MV-4-11 (cell line): ENCODE data around the gene HOXA6.

Experiments
- DNase-seq: peaks from one replicate; lab custom pipeline; 2025; lab: John Stamatoyannopoulos, UW

The HOXA6 gene

DNA sequence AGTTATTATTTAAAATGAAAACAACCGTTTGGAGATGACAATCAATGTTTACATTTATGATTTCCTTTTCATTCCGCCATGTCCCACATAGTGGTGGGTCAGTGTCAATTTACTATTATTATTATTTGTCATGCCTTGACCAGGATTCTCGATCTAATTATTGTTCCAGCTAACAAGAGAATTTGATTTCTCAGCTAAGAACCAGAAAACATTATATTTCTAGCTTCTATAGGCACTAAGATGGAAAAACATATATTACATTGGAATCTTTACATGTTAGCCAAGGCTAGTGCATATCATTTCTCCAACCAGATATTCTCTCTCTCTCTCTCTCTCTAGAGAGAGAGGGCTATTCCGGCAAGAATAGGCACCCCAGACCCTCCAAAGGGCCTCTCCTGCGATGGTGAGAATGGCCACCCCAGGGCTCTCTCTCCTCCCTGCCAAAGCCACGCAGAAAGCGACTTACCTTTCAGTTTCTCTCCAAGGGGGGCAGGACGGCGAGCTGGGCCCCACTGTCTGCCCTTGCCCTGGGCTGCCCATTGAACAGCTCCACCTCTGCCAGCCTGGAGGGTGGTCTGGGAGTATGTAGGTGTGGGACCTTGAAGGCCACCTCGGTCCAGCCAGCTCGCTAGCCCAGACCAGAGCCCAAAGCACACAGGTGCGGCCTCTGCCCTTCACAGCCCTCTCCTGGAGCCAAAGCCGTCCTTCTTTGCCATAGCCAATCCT, 2.4 kb upstream of the HOXA6 start:
- no peak for DNase-seq

DNA sequence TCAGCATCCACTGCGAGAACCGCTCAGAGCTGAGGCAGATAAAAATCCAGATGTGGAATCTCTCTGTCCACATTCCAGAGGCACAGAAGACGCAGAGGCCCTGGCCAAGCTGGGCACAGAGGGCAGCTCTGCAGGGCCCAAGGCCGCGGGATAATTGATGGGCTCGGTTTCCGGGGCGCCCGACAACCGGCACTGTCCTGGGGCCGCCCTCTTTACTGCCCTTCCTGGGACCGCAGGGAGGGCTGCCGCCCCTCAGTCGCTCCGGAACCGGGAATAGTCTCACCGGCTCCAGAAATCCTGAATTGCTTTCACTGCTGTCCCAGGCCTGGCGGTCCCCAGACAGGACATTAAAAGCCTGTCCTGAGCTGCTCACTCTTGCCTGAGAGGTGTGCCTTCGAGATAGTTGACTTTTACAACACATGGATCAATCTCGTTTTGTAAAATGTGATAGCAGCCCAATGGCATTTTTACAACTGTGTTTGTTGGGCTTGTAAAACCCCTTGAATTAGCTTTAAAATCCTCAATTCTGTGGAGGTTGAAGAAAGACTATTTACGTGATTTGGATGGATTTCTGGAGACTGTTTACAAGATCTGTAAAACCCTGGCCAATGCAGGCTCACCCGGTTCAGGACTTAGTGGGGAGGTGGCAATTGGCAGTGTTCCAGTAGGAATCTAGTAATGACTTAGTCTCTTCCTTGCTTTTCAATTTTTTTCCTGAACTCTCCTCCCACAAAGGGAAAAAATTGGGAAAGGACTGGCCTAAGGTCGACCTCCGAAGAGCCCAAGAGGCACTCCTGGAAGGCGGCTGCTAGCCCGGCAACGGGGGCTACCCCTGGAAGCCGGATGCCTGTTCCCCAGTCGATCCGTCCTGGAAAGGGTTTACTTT, 1.4 kb upstream of the HOXA6 start:
- no peak for DNase-seq

DNA sequence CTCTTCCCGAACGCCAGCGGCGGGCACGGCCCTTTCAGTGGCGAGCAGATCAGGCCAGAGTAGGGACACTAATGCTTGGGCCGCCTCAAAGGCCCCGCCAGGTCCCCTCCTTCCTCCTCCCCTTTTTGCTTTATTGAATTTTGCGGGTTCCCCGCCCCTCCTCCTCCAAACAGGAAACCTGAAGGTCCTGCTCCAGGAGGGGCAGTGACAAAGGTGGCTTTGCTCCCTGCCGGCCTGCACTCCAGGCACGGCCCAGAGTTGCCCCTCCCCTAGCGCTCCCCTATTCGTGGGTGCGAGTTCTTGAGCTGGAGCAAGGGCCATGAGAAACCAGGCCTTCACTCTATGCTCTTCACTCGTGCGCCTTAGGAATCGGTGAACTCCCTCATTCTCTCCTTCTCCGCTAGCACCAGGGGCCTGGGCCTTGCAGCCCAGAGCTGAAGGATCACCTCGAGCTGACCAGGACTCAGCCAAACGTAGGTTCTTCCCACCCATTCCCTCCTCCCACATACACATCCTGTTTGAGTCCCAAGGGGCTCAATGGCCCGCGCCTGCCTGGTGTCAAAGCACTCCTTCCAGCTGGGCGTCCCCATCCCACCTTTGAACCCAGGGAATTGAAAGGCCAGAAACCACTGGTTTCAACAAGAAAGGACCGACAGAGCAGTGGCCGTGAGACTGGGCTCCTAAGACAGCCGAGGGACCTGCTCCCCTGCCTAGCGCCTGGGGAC, 619 bp upstream of the HOXA6 start:
- no peak for DNase-seq

DNA sequence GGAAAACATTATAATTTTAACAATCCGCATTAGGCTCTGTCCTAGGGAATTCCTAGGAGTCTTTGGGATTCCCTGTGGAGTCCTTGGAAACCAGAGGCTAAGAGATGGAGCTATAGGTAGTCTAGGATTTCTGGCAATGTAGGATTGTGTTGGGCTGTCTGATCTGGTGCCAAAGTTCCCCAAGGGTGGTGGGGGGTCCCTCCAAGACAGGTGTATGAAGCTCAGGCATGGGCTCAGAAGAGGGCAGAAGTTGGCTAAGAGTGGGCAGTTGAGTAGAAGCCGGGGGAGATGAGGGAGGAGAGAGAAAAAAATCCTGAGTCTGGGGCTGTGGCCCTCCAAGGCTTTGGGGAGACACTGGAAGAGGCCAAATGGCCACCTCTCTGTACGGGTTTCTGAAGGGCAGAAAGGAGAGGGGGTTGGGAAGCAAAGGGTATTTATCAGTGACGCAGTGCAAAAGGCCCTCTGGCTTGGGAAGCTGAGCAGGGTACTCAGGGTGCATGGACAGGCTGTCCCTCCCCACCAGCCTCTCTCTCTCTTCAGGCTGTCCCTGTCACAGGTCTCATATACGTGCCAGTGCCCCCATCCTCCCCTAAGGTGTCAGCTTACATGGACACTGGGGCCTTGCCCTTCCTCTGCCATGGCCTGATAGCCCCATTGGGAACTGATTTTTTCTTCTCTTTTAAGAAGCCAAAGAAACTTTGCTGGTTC, 929 bp downstream of the HOXA6 start:
- DNase-seq = no peak

DNA sequence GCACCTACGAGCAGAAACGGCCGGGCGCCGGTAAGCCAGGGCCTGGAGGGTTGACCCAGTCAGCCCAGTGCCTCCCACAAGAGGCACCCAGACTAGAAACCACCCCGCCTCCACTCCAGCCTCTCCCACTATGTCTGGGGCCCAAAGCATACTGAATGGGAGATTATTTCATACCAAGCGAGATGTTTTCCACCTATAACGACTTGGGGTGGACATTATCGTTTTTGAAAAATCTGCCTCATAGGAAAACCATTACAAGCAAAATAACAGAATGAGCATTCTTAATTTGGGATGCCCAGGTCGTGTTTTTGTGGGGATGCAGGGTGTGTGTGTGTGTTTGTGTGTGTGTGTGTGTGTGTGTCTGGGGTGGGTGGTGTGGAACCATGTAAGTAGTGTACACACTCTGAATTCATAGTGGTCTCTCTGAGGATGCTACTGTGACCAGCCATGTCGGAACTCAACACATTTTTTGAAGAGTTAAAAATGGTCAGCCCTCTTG, 1.6 kb downstream of the HOXA6 start:
- no peak for DNase-seq

DNA sequence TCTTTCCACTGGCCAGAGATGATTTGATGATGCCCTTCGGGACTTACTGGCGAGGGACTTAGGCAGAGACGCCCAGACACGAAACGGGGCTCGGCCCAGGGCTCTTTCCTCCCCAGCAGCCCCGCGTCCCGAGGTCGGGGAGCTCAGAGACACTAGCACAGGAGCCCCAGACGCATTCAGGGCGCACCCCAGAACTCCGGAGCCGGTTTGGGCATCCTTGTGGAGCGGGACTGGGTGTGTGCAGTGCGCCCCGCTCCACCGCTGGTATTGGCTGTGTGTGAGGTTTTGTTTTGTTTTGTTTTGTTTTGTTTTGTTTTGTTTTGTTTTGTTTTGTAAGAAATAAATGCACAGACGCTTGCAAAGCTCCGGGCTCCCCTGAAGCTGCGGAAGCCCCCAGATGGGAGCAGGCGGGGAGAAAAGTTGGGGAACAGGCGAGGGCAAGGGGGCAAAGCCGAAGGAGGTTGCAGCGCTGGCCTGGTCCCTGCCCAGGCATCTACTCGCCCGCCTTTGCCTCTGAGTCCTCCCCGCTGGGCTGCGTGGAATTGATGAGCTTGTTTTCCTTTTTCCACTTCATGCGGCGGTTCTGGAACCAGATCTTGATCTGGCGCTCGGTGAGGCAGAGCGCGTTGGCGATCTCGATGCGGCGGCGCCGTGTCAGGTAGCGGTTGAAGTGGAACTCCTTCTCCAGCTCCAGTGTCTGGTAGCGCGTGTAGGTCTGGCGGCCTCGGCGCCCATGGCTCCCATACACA, 2.2 kb downstream of the HOXA6 start:
- DNase-seq = no peak

DNA sequence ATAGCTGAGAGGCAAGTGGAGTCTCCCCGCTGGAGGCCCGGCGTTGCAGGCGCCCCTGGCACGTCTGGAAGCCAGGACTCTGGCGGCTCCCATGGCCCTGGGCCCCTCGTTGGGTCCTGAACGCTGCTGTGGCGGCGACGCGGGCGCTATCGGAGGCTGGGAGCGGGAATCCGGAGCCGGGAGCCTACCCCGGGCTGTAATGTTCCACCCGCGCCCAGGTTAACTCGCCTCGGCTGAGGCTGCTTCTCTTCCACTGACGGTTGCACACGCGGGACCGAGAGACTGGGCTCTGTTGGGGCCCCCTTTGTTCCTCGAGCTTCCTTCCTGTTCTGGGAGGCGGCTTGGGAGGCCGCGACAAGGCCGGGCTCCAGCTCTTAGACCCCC, 2.8 kb downstream of the HOXA6 start:
- no peak for DNase-seq

DNA sequence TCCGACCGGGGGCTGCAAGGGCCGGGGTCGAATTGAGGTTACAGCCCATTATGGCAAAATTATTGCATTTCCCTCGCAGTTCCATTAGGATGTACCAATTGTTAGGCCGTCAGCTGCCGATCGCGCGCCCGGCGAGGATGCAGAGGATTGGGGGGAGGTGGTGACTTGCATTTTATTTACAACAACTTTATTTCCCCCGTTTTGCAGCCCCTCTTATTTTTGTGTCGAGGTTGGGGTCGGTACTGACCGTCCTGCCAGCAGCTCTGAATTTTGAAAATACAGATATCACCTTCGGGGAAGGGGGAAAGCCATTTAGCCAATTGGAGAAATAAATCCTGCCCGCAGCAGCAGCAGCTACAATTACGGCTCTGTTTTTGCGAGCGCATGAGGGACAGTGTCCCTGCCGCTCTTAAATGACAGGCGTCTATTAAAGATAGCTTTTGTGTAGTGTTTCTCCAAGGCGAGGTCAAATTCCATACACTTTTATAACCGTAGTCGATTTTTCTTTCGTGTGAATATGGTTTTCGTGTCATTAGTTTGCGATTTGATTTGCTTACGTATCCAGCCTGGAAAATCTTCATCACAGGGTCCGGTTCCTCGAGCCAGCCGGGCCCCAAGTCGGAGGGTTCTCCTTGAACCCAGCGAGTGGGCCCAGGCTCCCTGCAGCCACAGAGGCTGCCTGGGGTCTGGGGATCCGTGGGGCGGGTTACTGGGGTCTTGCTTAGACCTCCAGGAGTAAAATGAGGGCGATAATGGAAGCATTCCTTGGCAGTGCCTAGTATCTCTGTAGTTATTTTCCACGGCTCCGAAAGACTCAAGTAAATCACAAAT, 3.4 kb downstream of the HOXA6 start:
- DNase-seq = no peak

DNA sequence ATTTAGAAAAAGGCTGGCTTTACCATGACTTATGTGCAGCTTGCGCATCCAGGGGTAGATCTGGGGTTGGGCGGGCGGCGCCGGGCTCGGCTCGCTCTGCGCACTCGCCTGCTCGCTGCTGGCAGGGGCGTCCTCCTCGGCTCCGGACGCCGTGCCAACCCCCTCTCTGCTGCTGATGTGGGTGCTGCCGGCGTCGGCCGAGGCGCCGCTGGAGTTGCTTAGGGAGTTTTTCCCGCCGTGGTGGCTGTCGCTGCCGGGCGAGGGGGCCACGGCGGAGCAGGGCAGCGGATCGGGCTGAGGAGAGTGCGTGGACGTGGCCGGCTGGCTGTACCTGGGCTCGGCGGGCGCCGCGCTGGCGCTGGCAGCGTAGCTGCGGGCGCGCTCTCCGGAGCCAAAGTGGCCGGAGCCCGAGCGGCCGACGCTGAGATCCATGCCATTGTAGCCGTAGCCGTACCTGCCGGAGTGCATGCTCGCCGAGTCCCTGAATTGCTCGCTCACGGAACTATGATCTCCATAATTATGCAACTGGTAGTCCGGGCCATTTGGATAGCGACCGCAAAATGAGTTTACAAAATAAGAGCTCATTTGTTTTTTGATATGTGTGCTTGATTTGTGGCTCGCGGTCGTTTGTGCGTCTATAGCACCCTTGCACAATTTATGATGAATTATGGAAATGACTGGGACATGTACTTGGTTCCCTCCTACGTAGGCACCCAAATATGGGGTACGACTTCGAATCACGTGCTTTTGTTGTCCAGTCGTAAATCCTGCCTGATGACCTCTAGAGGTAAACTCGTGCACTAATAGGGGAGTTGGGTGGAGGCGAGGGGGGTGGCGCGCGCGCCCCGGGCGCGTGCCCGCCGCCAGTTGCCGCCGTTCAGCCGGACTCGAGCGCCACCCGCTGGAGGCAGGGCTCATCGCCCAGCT, 4.3 kb downstream of the HOXA6 start, which contains the start of gene HOXA5:
Gene HOXA5 (minus strand): TSS at position 659 of the 927 bp plus-strand sequence. CDS start 74 bp downstream, at position 585.
- DNase-seq = peak; percentile 75

DNA sequence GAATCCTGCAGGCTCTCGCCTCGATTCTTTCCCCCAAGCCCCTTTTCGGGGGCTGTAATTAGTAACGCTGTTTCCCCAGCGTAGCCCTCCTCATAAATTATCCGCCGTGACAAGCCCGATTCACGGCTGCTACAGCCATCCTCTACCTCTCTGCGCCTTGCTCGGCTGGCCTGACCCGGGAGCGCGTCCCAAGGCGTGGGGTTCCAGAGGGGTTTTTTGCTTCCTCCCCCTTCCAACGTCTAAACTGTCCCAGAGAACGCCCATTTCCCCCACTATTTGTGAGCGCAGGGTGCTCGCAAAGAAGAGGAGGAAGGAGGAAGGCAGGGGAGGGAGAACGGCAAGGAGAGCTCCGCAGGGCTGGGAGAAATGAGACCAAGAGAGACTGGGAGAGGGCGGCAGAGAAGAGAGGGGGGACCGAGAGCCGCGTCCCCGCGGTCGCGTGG, 5.0 kb downstream of the HOXA6 start:
- DNase-seq = no peak

DNA sequence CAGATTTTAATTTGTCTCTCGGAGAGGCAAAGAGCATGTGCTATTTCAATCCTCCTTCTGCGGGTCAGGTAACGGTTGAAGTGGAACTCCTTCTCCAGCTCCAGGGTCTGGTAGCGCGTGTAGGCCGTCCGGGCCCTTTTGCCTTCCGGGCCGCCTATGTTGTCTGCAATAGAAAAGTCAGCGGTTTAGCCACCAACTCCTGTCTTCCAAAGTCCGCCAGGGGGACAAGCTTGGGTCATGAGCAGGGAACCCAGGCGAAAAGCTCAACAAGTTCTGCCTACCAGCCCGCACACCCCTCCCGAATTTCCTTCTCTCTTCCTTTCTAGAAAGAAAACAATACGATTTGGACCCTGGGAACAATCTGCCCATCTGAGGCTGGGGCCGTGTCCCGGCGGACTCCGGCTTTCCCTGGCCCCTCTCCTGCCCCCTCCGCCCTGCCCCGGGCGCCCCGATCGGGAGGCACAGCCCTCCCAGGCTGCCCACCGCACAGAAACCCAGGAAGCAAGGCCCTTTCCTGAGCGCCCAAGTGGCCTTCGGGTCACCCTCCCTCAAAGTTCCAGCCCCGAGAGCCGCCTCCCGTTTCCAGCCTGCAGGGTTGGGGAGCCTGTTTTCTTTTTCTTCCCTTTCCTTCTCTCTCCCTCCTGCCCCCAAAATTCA, 5.5 kb downstream of the HOXA6 start:
- no peak for DNase-seq

DNA sequence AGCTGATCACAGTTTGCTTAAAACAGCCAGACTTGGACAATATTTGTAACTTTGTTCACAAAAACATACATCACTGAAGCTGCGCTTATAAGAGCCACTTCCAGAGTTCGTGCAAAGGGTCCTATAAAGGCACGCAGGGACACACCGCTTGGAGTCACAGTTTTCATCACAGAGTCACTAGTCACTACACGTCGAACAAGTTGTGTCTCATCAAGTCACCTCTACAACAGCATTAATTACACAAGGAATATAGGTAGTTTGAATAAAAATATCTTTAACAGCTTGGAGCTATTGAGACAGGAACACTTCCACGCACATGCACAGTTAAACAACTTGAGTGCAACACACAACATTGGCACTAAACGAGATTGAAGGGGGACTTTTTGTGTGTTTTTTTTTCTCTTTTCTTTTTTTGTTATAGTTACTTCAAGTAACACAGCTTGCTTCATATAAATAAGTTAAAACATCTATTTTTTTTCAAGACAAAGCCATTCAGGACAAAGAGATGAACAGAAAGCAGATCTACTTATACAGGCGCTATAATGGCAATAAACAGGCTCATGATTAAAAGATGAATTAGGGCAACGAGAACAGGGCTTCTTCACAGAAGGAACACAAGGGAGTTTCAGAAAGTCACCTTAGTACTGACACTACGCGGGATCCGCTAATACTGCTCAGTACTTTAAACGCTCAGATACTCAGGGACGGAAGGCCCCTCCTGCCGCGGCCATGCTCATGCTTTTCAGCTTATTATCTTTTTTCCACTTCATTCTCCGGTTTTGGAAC, 6.2 kb downstream of the HOXA6 start:
- DNase-seq = no peak

DNA sequence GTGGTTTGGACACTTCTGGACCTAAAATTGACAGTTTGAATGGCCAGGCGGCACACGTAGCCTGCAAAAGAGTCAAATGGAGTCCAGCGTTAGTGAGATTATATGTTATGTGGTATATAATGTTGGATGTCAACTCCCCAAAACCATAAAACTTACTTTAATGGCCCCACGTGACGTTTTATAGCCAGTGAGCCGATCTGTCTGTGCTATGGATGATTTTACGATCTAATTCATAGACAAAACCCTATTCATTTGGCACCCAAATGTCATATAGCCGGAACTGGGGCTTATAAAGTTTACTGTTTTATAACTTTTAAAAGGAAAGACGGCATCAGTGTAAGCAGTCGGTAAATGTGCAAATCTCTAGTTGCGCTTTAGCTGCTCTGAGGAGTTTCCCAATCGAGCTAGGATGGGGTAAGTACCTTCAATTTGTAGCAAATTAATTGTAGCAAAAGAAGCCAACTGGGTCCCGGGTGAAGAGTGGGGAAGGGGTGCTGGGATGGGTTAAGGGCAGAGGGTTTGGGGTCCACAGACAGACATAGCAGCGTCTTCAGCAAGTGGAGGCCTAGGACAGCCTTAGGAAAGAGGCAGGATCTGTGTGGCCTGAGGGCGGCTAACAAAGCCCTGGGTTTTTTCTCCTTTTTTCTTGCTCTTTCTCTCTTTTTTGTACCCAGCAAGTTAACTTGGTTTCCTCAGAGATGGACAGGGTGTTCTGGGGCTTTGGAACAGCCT, 7.3 kb downstream of the HOXA6 start:
- no peak for DNase-seq

DNA sequence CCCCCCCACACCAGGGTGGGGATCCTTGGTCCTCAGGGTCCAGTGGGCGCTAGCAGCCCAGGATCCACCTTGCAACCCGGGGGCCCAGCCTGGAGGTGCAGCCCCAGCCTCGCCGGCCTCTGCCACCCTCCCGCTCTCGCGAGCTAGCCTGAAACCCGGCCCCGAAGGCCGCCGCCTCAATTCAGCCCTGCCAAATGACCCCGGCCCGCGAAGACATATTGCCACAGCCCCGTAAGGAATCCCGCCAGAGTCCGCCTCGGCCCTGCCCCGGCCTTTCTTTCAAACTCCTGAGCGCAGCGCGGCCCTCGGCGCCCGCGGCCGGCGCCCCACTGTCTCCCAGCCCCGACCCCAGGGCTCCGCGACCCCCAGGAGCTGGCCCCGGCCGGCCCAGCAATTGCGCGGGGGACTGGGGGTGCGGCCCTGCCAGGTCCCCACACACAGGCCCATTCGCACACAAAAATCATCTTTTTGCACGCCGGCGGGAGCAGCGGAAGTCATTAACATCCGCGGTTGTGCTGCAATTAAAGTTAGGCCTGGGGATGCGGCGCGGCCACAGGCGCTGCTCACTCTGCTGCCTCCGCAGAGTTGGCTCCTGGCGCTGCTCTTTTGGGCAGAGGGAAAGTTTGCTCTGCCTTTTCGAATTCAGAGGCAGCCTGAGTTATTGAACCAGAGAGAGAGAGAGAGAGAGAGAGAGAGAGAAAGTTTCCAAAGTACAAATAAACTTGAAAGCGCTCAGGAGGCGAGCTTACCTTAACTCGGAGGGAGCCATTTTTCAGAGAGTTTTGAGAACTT, 8.0 kb downstream of the HOXA6 start:
- no peak for DNase-seq

DNA sequence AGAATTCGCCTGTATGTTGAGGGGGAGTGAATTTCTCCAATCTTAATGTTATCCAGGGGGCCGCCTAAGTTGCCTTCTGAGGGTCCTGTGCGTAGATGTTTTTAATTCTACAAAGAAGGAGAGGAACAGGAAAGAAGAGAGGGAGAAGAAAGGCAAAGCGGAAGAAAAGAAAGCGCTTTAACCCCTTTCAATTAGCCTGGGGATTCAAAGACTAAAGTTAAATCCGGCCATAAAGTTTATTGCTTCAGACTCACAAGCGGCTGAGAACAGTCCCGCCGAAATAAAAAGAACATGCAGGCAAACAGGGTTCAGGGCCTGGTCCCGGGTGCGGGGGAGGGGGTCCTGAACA, 8.6 kb downstream of the HOXA6 start:
- DNase-seq = no peak

DNA sequence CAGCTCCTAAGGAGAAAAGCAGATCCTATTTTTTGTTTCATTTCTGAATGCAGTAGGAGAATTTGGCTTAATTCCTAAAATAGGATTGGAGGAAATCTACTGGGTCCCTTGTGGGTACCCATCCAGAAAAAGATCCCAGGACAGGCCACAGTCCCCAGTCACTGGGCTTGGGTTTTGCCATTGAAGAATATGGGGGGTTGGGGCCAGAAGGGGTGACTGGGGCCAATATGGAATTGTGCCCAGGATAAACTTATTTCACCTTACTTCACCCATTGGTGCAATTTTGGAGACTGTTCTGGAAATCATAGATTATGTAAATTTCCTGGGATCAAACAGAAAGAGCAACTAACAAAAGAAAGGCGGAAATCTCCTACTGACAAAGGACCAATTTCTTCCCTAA, 9.1 kb downstream of the HOXA6 start:
- no peak for DNase-seq
